KMS-11 (cell line): ENCODE results near the gene ACSM6.
"Not testable (repeated sequence)": the region's sequence is repeated elsewhere in the genome, so short reads cannot be mapped to it uniquely, and the experiment has no call there.

ENCODE experiments used
- H2AFZ ChIP-seq: fragments of 200-600 bp; sonication (generic); 2 replicates; pipeline ENCODE4 v1.6.1; 2016; ENCODE audit warnings: antibody characterized with exemption, mixed run types, low read depth
- H3K27ac ChIP-seq: fragments of 200-600 bp; sonication (generic); 2 replicates; pipeline ENCODE4 v1.6.1; 2016; ENCODE audit warnings: mild to moderate bottlenecking, mixed run types
- H3K27me3 ChIP-seq: fragments of 200-600 bp; sonication (generic); 2 replicates; pipeline ENCODE4 v1.6.1; 2017; ENCODE audit warnings: mild to moderate bottlenecking, low read depth, mixed run types, moderate library complexity; ENCODE audit not compliant: insufficient read depth
- H3K36me3 ChIP-seq: fragments of 200-600 bp; sonication (generic); 2 replicates; pipeline ENCODE4 v1.6.1; 2017; ENCODE audit warnings: mild to moderate bottlenecking, mixed run types; ENCODE audit not compliant: insufficient read depth
- H3K4me1 ChIP-seq: fragments of 200-600 bp; sonication (generic); 2 replicates; pipeline ENCODE4 v1.6.1; 2016; ENCODE audit warnings: mild to moderate bottlenecking, low read depth, mixed run types; ENCODE audit not compliant: poor library complexity, severe bottlenecking
- H3K4me2 ChIP-seq: fragments of 200-600 bp; sonication (generic); 2 replicates; pipeline ENCODE4 v1.7.0; 2016; ENCODE audit warnings: mild to moderate bottlenecking, mixed run types
- H3K4me3 ChIP-seq: fragments of 200-600 bp; sonication (generic); IDR thresholded peaks from 2 replicates; pipeline ENCODE4 v1.6.1; 2017; ENCODE audit warnings: low read depth, low read length, mixed read lengths; ENCODE audit not compliant: insufficient read depth
- H3K79me2 ChIP-seq: fragments of 200-600 bp; sonication (generic); 2 replicates; pipeline ENCODE4 v1.6.1; 2016; ENCODE audit warnings: low read depth, mixed run types; ENCODE audit not compliant: insufficient read depth
- H3K9ac ChIP-seq: fragments of 200-600 bp; sonication (generic); 2 replicates; pipeline ENCODE4 v1.6.1; 2016; ENCODE audit warnings: mild to moderate bottlenecking, mixed run types
- H4K20me1 ChIP-seq: fragments of 200-600 bp; sonication (generic); 2 replicates; pipeline ENCODE4 v1.6.1; 2016; ENCODE audit warnings: mild to moderate bottlenecking, mixed run types; ENCODE audit not compliant: insufficient read depth
- CTCF ChIP-seq: fragments of 200-600 bp; sonication (generic); conservative IDR thresholded peaks from 2 replicates; pipeline ENCODE4 v1.6.1; 2017; ENCODE audit warnings: low read depth, mild to moderate bottlenecking, antibody characterized with exemption, low read length, moderate library complexity, mixed read lengths

ACSM6 gene

GRCh38 chr10:95229724-95230627, 35.9 kb downstream of the ACSM6 start:
- no peaks in the 10 kb centered on the region for H3K79me2 ChIP-seq
- TF ChIP-seq CTCF: no peak
- no peaks in the 10 kb centered on the region for H3K27me3 ChIP-seq
- no peaks in the 10 kb centered on the region for H3K36me3 ChIP-seq
- H3K4me1 ChIP-seq: no peaks in the 10 kb centered on the region
- no peak overlapping the region; the same call in 1 of the 2 replicates for H3K4me2 ChIP-seq
- H3K9ac ChIP-seq: no peak overlapping the region
- no peak overlapping the region for H3K4me3 ChIP-seq
- no peak overlapping the region for H3K27ac ChIP-seq
- no peaks in the 10 kb centered on the region for H4K20me1 ChIP-seq
- no peak overlapping the region for H2AFZ ChIP-seq

GRCh38 chr10:95230677-95231586, 36.9 kb downstream of the ACSM6 start:
- H3K4me2 ChIP-seq, H4K20me1 ChIP-seq, H3K4me3 ChIP-seq, H3K27me3 ChIP-seq, H3K79me2 ChIP-seq, H3K4me1 ChIP-seq, H3K36me3 ChIP-seq, H3K27ac ChIP-seq: not testable (repeated sequence)
- H2AFZ ChIP-seq: peak overlapping the region; percentile 30; the same call in 1 of the 2 replicates
- peak overlapping the region; percentile 22; the same call in 1 of the 2 replicates for H3K9ac ChIP-seq

- H3K9ac ChIP-seq: no peak overlapping the region
- no peaks in the 10 kb centered on the region for H4K20me1 ChIP-seq
- no peaks in the 10 kb centered on the region for H3K27me3 ChIP-seq
- no peak overlapping the region for H3K27ac ChIP-seq
- no peak overlapping the region for H3K4me2 ChIP-seq
- no peak overlapping the region for H2AFZ ChIP-seq
- no peak for TF ChIP-seq CTCF
- peaks cover 15% of the 10 kb centered on the region for H3K4me1 ChIP-seq
- H3K79me2 ChIP-seq: no peaks in the 10 kb centered on the region
- H3K36me3 ChIP-seq: no peaks in the 10 kb centered on the region
- no peak overlapping the region for H3K4me3 ChIP-seq
Observed at GRCh38 chr10:95233377-95234034, 39.5 kb downstream of the ACSM6 start.

GRCh38 chr10:95234951-95235350, 40.9 kb downstream of the ACSM6 start:
- H3K79me2 ChIP-seq: no peaks in the 10 kb centered on the region
- no peak overlapping the region for H3K4me3 ChIP-seq
- no peaks in the 10 kb centered on the region for H3K27me3 ChIP-seq
- H3K4me1 ChIP-seq: peaks cover 15% of the 10 kb centered on the region
- H3K9ac ChIP-seq: no peak overlapping the region
- no peak overlapping the region for H3K27ac ChIP-seq
- H4K20me1 ChIP-seq: no peaks in the 10 kb centered on the region
- no peak for TF ChIP-seq CTCF
- H3K4me2 ChIP-seq: no peak overlapping the region
- H3K36me3 ChIP-seq: no peaks in the 10 kb centered on the region
- no peak overlapping the region for H2AFZ ChIP-seq
